HepG2 (cell line): ENCODE results near the gene SLIRP. TPM values are rescaled to one million over a fixed set of nuclear protein-coding genes. Genes with fewer than 3 reads are reported as not detected.

Source experiments
- ATAC-seq: fragments of 200-7000 bp; cut with Tn5 transposase; 3 replicates; pipeline ENCODE4 v1.9.1; 2020; ENCODE audit warnings: mild to moderate bottlenecking, moderate library complexity
- BruUV-seq: library from RNA; stranded (reverse); fragments of 400-500 nt; replicated peaks from 2 replicates; lab custom pipeline; 2021; lab: Mats Ljungman, UMichigan
- CTCF ChIA-PET: fragments of 300-600 bp; formaldehyde crosslinking; extraction: SDS; loops from one replicate; lab custom pipeline; 2021; ENCODE audit warnings: low total read pairs, inconsistent platforms, low intra/inter-chr PET ratio; lab: Yijun Ruan, JAX
- POLR2A ChIA-PET: fragments of 350-600 bp; sonication (Branson Sonifier 250); formaldehyde crosslinking; loops from one replicate; lab custom pipeline; 2020; ENCODE audit warnings: antibody characterized with exemption, inconsistent platforms; lab: Yijun Ruan, JAX
- DNase-seq: peaks from one replicate; pipeline ENCODE4 v3.0.0-alpha.2; 2015; ENCODE audit warnings: low spot score
- FAIRE-seq: peaks from 3 replicates; lab custom pipeline; 2011; peaks lifted over from hg19 to GRCh38; lab: Jason Lieb, UNC
- H2AFZ ChIP-seq: one replicate; pipeline ENCODE4 v1.6.1; 2011; ENCODE audit warnings: low read length, inconsistent platforms
- H3K27ac ChIP-seq: fragments of 300-600 bp; 3 replicates; pipeline ENCODE4 v1.8.0; 2011; ENCODE audit warnings: mixed run types, mild to moderate bottlenecking, mixed read lengths, low read length, inconsistent platforms; ENCODE audit not compliant: insufficient read depth; ENCODE audit errors: extremely low read length
- H3K27me3 ChIP-seq, 2 experiments: fragments of 200-600 bp in 1 of 2; 2 replicates in 1 of 2; 3 replicates in 1 of 2; pipeline versions ENCODE4 v1.6.0 to v1.8.0; 2011; ENCODE audit warnings: low read length in 2 of 2, mild to moderate bottlenecking in 2 of 2, moderate library complexity in 2 of 2, inconsistent platforms in 1 of 2; ENCODE audit not compliant: insufficient read depth in 2 of 2, control insufficient read depth in 1 of 2
- H3K36me3 ChIP-seq, 2 experiments: fragments of 200-600 bp in 1 of 2; replicated peaks in 1 of 2; 2 replicates in 1 of 2; 3 replicates in 1 of 2; pipeline versions ENCODE4 v1.5.1 to v1.8.0; 2011; ENCODE audit warnings: low read length in 2 of 2, inconsistent platforms in 1 of 2; ENCODE audit not compliant: insufficient read depth in 2 of 2, control insufficient read depth in 1 of 2
- H3K4me1 ChIP-seq: 2 replicates; pipeline ENCODE4 v1.5.1; 2012; ENCODE audit warnings: low read length, inconsistent platforms; ENCODE audit not compliant: insufficient read depth
- H3K4me2 ChIP-seq: 2 replicates; pipeline ENCODE4 v1.6.0; 2011; ENCODE audit warnings: low read depth, low read length, inconsistent platforms
- H3K4me3 ChIP-seq, 3 experiments: fragments of 200-600 bp in 1 of 3; sonication (generic), shearing (Covaris generic) in 1 of 3; replicated peaks in 1 of 3; 2 replicates each; pipeline ENCODE4 v1.5.1; 2011 to 2016; ENCODE audit warnings: low read length in 3 of 3, inconsistent platforms in 2 of 3, low read depth in 2 of 3, mild to moderate bottlenecking in 2 of 3, control low read depth in 1 of 3, mixed read lengths in 1 of 3; ENCODE audit not compliant: insufficient read depth in 1 of 3
- H3K79me2 ChIP-seq: one replicate; pipeline ENCODE4 v1.6.1; 2011; ENCODE audit warnings: low read length, inconsistent platforms; ENCODE audit not compliant: insufficient read depth
- H3K9ac ChIP-seq: 2 replicates; pipeline ENCODE4 v1.6.0; 2011; ENCODE audit warnings: mild to moderate bottlenecking, low read depth, low read length, inconsistent platforms; ENCODE audit not compliant: insufficient read depth
- H3K9me3 ChIP-seq: 2 replicates; pipeline ENCODE4 v1.5.1; 2012; ENCODE audit warnings: mild to moderate bottlenecking, low read length
- H4K20me1 ChIP-seq: 2 replicates; pipeline ENCODE4 v1.6.0; 2011; ENCODE audit warnings: inconsistent platforms, mild to moderate bottlenecking, low read length, moderate library complexity; ENCODE audit not compliant: insufficient read depth
- CBX1 ChIP-seq: IDR thresholded peaks from one replicate; pipeline ENCODE4 v1.6.1; 2016; ENCODE audit warnings: antibody characterized with exemption, low read depth
- ETV5 ChIP-seq: IDR thresholded peaks from 2 replicates; pipeline ENCODE4 v1.6.1; 2018; ENCODE audit warnings: missing biosample characterization, missing genetic modification reagents, inconsistent platforms, borderline replicate concordance
- GZF1 ChIP-seq: sonication (generic); formaldehyde crosslinking; IDR thresholded peaks from 2 replicates; pipeline ENCODE4 v1.5.1; 2020; ENCODE audit warnings: mild to moderate bottlenecking, missing genetic modification reagents
- KAT2B ChIP-seq: fragments of 150-350 bp; IDR thresholded peaks from 2 replicates; pipeline ENCODE4 v1.6.1; 2014; ENCODE audit warnings: low read depth, low read length, borderline replicate concordance
- KDM4B ChIP-seq: sonication (generic); formaldehyde crosslinking; IDR thresholded peaks from 2 replicates; pipeline ENCODE4 v1.4.0; 2020; ENCODE audit warnings: missing genetic modification reagents
- RARA ChIP-seq: IDR thresholded peaks from 2 replicates; pipeline ENCODE4 v1.6.1; 2016; ENCODE audit warnings: missing genetic modification reagents, missing compliant biosample characterization
- RORA ChIP-seq: sonication (generic); formaldehyde crosslinking; IDR thresholded peaks from 2 replicates; pipeline ENCODE4 v1.5.0; 2020; ENCODE audit warnings: mild to moderate bottlenecking, missing genetic modification reagents, moderate library complexity
- SNAI1 ChIP-seq: sonication (generic); formaldehyde crosslinking; IDR thresholded peaks from 2 replicates; pipeline ENCODE4 v1.5.0; 2020; ENCODE audit warnings: mild to moderate bottlenecking, missing genetic modification reagents, borderline replicate concordance
- SNAPC2 ChIP-seq: sonication (generic); formaldehyde crosslinking; IDR thresholded peaks from 2 replicates; pipeline ENCODE4 v1.8.1; 2022; ENCODE audit warnings: mild to moderate bottlenecking, missing genetic modification reagents
- SOX5 ChIP-seq: IDR thresholded peaks from 2 replicates; pipeline ENCODE4 v1.6.1; 2016; ENCODE audit warnings: borderline replicate concordance
- ZNF280B ChIP-seq: sonication (generic); formaldehyde crosslinking; IDR thresholded peaks from 2 replicates; pipeline ENCODE4 v1.5.0; 2020; ENCODE audit warnings: missing genetic modification reagents, mild to moderate bottlenecking, borderline replicate concordance
- ZNF333 ChIP-seq: sonication (generic); formaldehyde crosslinking; IDR thresholded peaks from 2 replicates; pipeline ENCODE4 v1.4.0; 2020; ENCODE audit warnings: mild to moderate bottlenecking, missing genetic modification reagents, borderline replicate concordance
- ZNF335 ChIP-seq: sonication (generic); formaldehyde crosslinking; IDR thresholded peaks from 2 replicates; pipeline ENCODE4 v1.4.0; 2020; ENCODE audit warnings: missing genetic modification reagents
- ZNF652 ChIP-seq: IDR thresholded peaks from 2 replicates; pipeline ENCODE4 v1.6.1; 2016; ENCODE audit warnings: low read depth, borderline replicate concordance
- ZNF850 ChIP-seq: sonication (generic); formaldehyde crosslinking; conservative IDR thresholded peaks from 2 replicates; pipeline ENCODE4 v1.9.0; 2021; ENCODE audit warnings: mild to moderate bottlenecking, missing genetic modification reagents
- WGBS: methylation state at CpG from one replicate; pipeline ENCODE4 v1.1.6; 2017; ENCODE audit warnings: low lambda C conversion rate; 5-methylcytosine and 5-hydroxymethylcytosine counted together
- in situ Hi-C: cut with HindIII; loops from 2 replicates; pipeline ENCODE4 v1.10.0; 2017; ENCODE audit warnings: low pct_unique_long_range_greater_than_20kb; ENCODE audit not compliant: extremely low pct_ligation_motif_present
- intact Hi-C: fragments of 100-400 bp; cut with micrococcal nuclease; formaldehyde crosslinking; loops from one replicate; pipeline ENCODE4 v1.10.0; 2022; ENCODE audit not compliant: unreplicated experiment
- polyA plus RNA-seq, 8 experiments: library from polyadenylated mRNA; depleted of rRNA in 3 of 8; stranded (reverse) in 7 of 8; unstranded in 1 of 8; fragments of >200 nt; fragmentation: Illumina TruSeq in 4 of 8; extraction: Trizol in 4 of 8; gene quantifications; 2 replicates each; pipeline versions ENCODE4 v1.2.1 to v1.2.3, GENCODE V29; 2011 to 2016; ENCODE audit warnings: low read depth in 4 of 8, missing spikeins in 1 of 8, mixed read lengths in 1 of 8; ENCODE audit not compliant: insufficient read depth in 1 of 8
- total RNA-seq, 5 experiments: library from RNA; depleted of rRNA; stranded (reverse); fragments of >200 nt; fragmentation: Illumina TruSeq; extraction: Trizol; gene quantifications; 2 replicates each; pipeline ENCODE4 v1.2.3, GENCODE V29; 2016; ENCODE audit warnings: low read depth in 1 of 5

Gene SLIRP
- total and polyA plus RNA-seq, 2 of the 13 experiments (the other 11 are each of a cell fraction or from before 2014, with no cell fraction given), result 281 to 548 TPM

GRCh38 chr14:77663293-77663692 is 44.6 kb upstream of the SLIRP start:
- in situ Hi-C loops (no loop called here), intact Hi-C loops (no loop called here)
- Histone ChIP-seq H2AFZ (no peak overlapping the region), H3K27me3 (no peaks in the 10 kb centered on the region; a peak in 1 of 5 replicates), H3K36me3 (no peaks in the 10 kb centered on the region), H4K20me1 (no peaks in the 10 kb centered on the region), H3K4me3 (no peak overlapping the region), H3K79me2 (no peaks in the 10 kb centered on the region), H3K4me1 (0 out of 2 replicates have a peak, but pooled peaks cover 11% of the 10 kb centered on the region), H3K4me2 (no peak overlapping the region), H3K27ac (no peak overlapping the region), H3K9ac (no peak overlapping the region), H3K9me3 (no peaks in the 10 kb centered on the region)
- DNase-seq (no peak), FAIRE-seq (no peak), ATAC-seq (no peak; the same call in 2 of the 3 replicates)
- whole genome bisulfite sequencing, result 38% methylated on average over 6 of the region's 6 CpGs
- no TSS peak for BruUV-seq
- TF ChIP-seq ZNF333, result no peak
- no peak for TF ChIP-seq RORA (CRISPR knock-in tag)
- no peak for TF ChIP-seq KDM4B (CRISPR knock-in tag)
- no peak for TF ChIP-seq SOX5 (CRISPR knock-in tag)
- no peak for TF ChIP-seq GZF1 (CRISPR knock-in tag)
- TF ChIP-seq RARA, result no peak
- TF ChIP-seq CBX1, result no peak
- TF ChIP-seq SNAPC2, result no peak
- CTCF ChIA-PET, result no interaction called here
- POLR2A ChIA-PET, result no interaction called here

- Histone ChIP-seq H3K79me2 (no peaks in the 10 kb centered on the region), H3K27me3 (no peaks in the 10 kb centered on the region), H3K9me3 (no peaks in the 10 kb centered on the region), H3K36me3 (no peaks in the 10 kb centered on the region), H2AFZ (no peak overlapping the region), H3K4me1 (peaks cover 7% of the 10 kb centered on the region), H3K27ac (no peak overlapping the region), H3K9ac (no peak overlapping the region), H4K20me1 (no peaks in the 10 kb centered on the region), H3K4me3 (no peak overlapping the region), H3K4me2 (no peak overlapping the region)
- FAIRE-seq (no peak), ATAC-seq (no peak), DNase-seq (no peak)
- no peak for TF ChIP-seq KAT2B
- no peak for TF ChIP-seq ZNF335 (CRISPR knock-in tag)
- no peak for TF ChIP-seq SNAI1 (CRISPR knock-in tag)
- no peak for TF ChIP-seq ZNF850
- TF ChIP-seq ZNF652 (CRISPR knock-in tag), result no peak
- no peak for TF ChIP-seq ETV5
- no peak for TF ChIP-seq ZNF280B (CRISPR knock-in tag)
- in situ Hi-C loops (no loop called here), intact Hi-C loops (no loop called here)
- POLR2A ChIA-PET, result no interaction called here
- CTCF ChIA-PET, result no interaction called here
- BruUV-seq, result no TSS peak
Observed at GRCh38 chr14:77667331-77667730, 40.6 kb upstream of the SLIRP start.
